Psoas muscle (tissue), 8 donors: ENCODE results near the gene GRIN1. TPM values are rescaled to one million over a fixed set of nuclear protein-coding genes. Genes with fewer than 3 reads are reported as not detected.

Source experiments
- ATAC-seq, 4 donors: fragments of 200-7000 bp; cut with Tn5 transposase; one replicate each; pipeline ENCODE4 v1.9.1; 2020; ENCODE audit warnings: moderate library complexity in 3 of 4, mild to moderate bottlenecking in 2 of 4
- DNase-seq, 2 donors: peaks; one replicate each; pipeline ENCODE4 v3.0.0-alpha.2; 2020
- H3K27ac ChIP-seq: fragments of 200-600 bp; one replicate; pipeline ENCODE4 v1.8.0; 2022
- H3K27me3 ChIP-seq, 3 donors: fragments of 200-600 bp in 1 of 3; one replicate each; pipeline versions ENCODE4 v1.6.1 to v1.8.0; 2013 to 2022; ENCODE audit warnings: low read length in 2 of 3, mild to moderate bottlenecking in 2 of 3, moderate library complexity in 1 of 3; ENCODE audit not compliant: insufficient read depth in 3 of 3
- H3K36me3 ChIP-seq, 2 donors: fragments of 200-600 bp in 1 of 2; one replicate each; pipeline versions ENCODE4 v1.6.1 to v1.8.0; 2013 to 2022; ENCODE audit warnings: low read depth in 1 of 2, mild to moderate bottlenecking in 1 of 2, moderate library complexity in 1 of 2; ENCODE audit not compliant: insufficient read depth in 1 of 2
- H3K4me1 ChIP-seq: fragments of 200-600 bp; one replicate; pipeline ENCODE4 v1.8.0; 2022
- H3K4me3 ChIP-seq: fragments of 200-600 bp; one replicate; pipeline ENCODE4 v1.8.0; 2022; ENCODE audit warnings: mild to moderate bottlenecking
- H3K9me3 ChIP-seq: fragments of 200-600 bp; one replicate; pipeline ENCODE4 v1.8.0; 2022
- WGBS, 3 donors: extraction: QIAGEN DNeasy Blood & Tissue Kit; methylation state at CpG; one replicate each; pipeline versions ENCODE4 v1.1.6 to v1.1.7; 2013; 5-methylcytosine and 5-hydroxymethylcytosine counted together
- intact Hi-C, 2 donors: fragments of 100-400 bp; cut with DNase I; formaldehyde crosslinking; loops; one replicate each; pipeline versions ENCODE4 v1.11.0 to v1.14.2; 2022
- polyA plus RNA-seq, 3 donors: library from polyadenylated mRNA; stranded (reverse); fragments of 200-250 nt; gene quantifications; one replicate each; pipeline ENCODE4 v1.2.3, GENCODE V29; 2013
- total RNA-seq, 4 donors: library from RNA; stranded (reverse); fragmentation: NEBNext Ultra II Directional in 2 of 4; extraction: Animal tissue kit (Norgen Biotek cat#: 25700) in 2 of 4; gene quantifications; one replicate each; pipeline versions ENCODE4 v1.2.1 to v1.2.4, GENCODE V29; 2021 to 2023
- TF ChIP-seq, protein P1 (sequence below): fragments of 200-600 bp; IDR thresholded peaks from one replicate; pipeline ENCODE4 v1.8.0; 2022; ENCODE audit warnings: antibody characterized with exemption
- donor health status: healthy with polysubstance abuse.
- donor health status: DM: no; HTN: no; CAD: no; lungs with moderate emphysema.
- donor health status: Bipolar disorder and iron deficiency.
- donor health status: healthy.
- donor health status: DM: yes; HTN: yes; CAD: no.
- donor health status: DM: no; HTN: no; CAD: no.
- donor health status: DM: no; HTN: no; CAD: no.
- donor health status: DM: yes; HTN: yes; CAD: no.

GRIN1 gene
- total and polyA plus RNA-seq, 7 donors = 0.06 TPM; not detected in 6

DNA sequence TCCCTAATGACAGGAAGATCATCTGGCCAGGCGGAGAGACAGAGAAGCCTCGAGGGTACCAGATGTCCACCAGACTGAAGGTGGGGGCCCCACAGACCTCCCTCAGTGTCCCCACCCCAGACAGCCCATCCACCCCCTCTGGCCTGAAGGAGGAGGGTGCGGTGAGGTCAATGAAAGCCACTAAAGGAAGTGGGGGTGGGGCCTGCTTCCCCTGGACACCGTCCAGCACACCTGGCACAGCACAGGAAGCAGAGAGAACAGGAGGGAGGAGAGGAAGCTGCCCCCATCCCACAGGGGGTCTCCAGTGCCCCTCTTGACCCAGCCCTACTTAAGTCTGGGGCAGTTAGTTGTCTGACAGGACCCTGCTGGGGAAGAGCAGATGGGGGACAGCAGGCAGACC is 19.7 kb downstream of the GRIN1 start:
- intact Hi-C loops = no loop called here
- 29 to 50% (median 42%) methylated on average over 4 of the region's 4 CpGs for WGBS, 3 donors
- TF ChIP-seq, protein P1, sequence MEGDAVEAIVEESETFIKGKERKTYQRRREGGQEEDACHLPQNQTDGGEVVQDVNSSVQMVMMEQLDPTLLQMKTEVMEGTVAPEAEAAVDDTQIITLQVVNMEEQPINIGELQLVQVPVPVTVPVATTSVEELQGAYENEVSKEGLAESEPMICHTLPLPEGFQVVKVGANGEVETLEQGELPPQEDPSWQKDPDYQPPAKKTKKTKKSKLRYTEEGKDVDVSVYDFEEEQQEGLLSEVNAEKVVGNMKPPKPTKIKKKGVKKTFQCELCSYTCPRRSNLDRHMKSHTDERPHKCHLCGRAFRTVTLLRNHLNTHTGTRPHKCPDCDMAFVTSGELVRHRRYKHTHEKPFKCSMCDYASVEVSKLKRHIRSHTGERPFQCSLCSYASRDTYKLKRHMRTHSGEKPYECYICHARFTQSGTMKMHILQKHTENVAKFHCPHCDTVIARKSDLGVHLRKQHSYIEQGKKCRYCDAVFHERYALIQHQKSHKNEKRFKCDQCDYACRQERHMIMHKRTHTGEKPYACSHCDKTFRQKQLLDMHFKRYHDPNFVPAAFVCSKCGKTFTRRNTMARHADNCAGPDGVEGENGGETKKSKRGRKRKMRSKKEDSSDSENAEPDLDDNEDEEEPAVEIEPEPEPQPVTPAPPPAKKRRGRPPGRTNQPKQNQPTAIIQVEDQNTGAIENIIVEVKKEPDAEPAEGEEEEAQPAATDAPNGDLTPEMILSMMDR = no peak
- ATAC-seq (no peak), DNase-seq (no peak)
- Histone ChIP-seq H3K36me3 (no peaks in the 10 kb centered on the region), H3K4me1 (peaks cover 6% of the 10 kb centered on the region), H3K9me3 (no peaks in the 10 kb centered on the region), H3K4me3 (no peak overlapping the region), H3K27me3 (peaks cover 0 to 86% (median 41%) of the 10 kb centered on the region in 3 donors), H3K27ac (no peak overlapping the region)

DNA sequence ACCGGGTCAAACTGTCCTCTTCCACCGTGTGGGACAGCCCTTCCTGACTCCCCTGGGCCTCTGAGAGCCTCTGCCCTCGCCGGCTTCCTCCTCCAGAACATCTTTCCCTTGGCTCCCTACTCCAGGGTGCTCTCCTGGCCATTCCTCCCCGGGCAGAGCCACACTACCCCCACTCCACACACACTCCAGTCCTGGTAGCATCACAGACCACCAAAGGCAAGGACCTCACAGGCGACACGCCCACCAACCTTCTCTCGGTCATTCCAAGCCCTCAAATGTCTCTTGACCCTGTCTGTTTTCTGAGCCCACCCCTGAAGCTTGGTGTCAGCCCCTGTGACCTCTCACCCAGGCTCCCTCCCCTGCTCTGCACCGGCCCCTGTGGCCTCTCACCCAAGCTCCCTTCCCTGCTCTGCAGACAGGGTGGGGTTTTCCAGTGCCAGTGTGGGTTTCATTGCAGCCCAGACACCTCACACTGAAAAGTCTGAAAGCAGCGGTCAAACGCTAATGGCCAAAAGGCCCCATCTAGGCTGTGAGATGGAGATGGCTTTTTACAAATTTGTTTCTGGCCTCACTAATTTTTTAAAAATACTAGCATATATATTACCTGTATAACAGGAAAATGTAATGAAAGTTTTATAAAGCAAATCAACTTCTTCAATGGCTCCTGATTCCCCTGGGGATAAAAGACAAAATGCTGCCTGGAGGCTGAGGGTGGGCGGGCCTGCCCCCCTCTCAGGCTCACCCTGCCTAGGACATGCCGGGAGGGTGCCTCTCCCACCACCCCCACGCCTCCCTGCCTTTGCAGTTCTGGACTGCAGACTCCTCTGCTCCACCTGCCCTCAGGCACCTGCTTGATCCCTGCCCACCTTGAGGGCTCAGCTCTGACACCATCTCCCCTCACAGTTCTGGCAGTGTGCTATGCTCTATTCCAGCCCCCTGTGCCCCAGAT is 20.4 kb downstream of the GRIN1 start:
- Histone ChIP-seq H3K27ac (no peak overlapping the region), H3K4me1 (peaks cover 6% of the 10 kb centered on the region), H3K36me3 (no peaks in the 10 kb centered on the region), H3K4me3 (no peak overlapping the region), H3K9me3 (no peaks in the 10 kb centered on the region), H3K27me3 (peaks cover 0 to 94% (median 46%) of the 10 kb centered on the region in 3 donors)
- whole genome bisulfite sequencing, 3 donors = 28 to 34% (median 31%) methylated on average over 12 to 14 of the region's 14 CpGs
- intact Hi-C loops = no loop called here
- TF ChIP-seq, protein P1 = no peak
- ATAC-seq = no peak
- DNase-seq = no peak

DNA sequence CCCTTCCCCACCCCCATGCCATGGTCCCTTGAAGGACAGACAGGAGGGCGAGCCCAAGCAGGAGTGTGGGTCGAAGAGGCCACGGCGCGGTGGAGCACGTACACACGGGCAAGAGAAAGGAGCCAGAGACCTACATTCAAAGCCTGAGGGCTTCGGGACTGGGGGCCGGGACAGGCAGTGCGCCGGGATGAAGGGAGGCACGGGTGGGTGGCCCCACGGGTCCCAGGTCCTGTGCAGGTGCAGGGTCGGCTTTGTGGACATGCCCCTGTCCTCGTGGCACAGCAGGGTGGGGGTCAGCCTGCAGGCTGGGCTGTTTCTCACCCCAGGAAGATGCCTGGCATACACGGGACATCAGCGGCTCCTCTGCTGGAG is 21.1 kb downstream of the GRIN1 start:
- H3K4me3 ChIP-seq = no peak overlapping the region
- H3K36me3 ChIP-seq = no peaks in the 10 kb centered on the region
- no peak for ATAC-seq
- peaks cover 6% of the 10 kb centered on the region for H3K4me1 ChIP-seq
- intact Hi-C loops = no loop called here
- TF ChIP-seq, protein P1 = no peak
- 51 to 62% (median 61%) methylated on average over 15 to 17 of the region's 17 CpGs for WGBS, 3 donors
- DNase-seq = no peak
- H3K9me3 ChIP-seq = no peaks in the 10 kb centered on the region
- H3K27me3 ChIP-seq = peaks cover 0 to 95% (median 51%) of the 10 kb centered on the region in 3 donors
- no peak overlapping the region for H3K27ac ChIP-seq

DNA sequence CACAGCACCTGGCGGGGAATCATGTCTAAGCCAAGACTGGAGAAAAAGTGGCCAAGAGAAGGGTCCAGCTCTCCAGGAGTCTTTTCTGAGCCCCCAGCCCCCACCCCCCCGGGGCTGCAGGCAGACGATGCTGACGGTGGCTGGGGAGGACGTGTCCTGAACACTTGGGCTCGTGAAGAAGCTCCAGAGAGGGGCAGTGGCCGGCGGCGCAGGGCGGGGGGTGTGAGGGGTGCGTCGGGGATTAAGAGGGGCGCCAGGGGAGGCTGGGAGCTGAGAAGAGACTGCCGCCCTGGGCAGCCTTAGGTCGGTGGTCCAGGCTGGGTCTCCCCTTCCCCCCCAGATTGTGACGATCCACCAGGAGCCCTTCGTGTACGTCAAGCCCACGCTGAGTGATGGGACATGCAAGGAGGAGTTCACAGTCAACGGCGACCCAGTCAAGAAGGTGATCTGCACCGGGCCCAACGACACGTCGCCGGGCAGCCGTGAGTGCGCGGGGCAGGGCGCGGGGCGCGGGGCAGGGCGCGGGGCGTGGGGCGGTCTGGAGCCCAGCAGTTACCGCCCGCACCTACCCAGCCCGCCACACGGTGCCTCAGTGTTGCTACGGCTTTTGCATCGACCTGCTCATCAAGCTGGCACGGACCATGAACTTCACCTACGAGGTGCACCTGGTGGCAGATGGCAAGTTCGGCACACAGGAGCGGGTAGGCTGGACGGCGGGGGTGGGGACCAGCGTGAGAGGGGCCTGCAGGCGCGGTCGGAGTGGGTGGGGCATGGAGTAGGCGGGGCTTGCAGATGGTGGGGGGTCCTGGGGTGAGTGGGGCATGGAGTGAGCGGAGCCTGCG is 22.0 kb downstream of the GRIN1 start:
- ATAC-seq = no peak
- Histone ChIP-seq H3K4me3 (no peak overlapping the region), H3K27ac (no peak overlapping the region), H3K4me1 (peaks cover 6% of the 10 kb centered on the region), H3K9me3 (no peaks in the 10 kb centered on the region), H3K27me3 (peaks cover 0 to 96% (median 55%) of the 10 kb centered on the region in 3 donors), H3K36me3 (no peaks in the 10 kb centered on the region)
- TF ChIP-seq, protein P1 = no peak
- DNase-seq = no peak
- WGBS, 3 donors = 19 to 27% (median 24%) methylated on average over 54 to 56 of the region's 56 CpGs
- intact Hi-C loops = no loop called here
